ENCODE data around the gene C14orf132.

Gene C14orf132

DNA sequence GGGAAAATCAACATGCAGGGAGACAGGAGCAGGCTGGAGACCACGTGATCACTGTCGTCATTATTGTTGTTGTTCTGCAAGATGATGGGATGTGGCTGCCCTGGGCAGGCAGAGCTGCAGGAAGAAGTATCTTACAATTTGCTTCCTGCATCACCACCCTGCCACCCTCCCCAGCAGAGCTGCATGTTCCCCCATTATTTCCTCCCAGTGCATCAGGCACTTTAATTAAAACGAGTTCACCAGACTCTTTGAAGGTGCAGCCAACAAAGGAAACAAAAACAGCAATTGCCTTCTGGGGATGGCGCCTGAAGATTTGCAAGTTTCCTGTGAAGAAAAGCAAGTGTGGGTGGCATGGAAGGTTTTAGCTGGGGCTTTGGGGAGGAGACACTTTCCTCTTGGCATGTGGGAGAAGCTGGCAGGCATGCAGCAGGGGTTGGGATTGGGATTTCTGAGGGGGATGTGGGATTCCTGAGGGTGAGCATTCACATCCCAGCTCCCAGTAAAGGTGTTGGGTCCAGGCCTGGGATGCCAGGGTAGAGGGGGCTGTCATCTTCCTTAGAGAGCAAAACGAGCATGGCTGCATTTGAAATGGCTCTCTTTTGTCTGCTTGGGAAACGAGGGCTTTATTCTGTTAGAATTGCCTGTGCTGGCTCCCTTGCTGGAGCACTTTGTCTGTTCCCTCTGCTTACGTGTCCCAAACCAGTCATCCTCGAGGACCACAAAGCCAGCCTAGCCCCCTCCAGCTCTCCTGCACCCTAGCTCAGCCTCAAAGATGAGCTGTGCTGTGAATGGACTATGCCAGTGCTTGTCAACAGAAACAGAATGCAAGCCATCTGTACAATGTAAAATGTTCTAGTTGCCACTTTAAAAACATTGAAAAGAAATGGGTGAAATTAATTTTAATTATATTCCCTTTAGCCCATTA, 11.5 kb upstream of the C14orf132 start:
- Mint-ChIP-seq H3K9me3 (no peaks in the 10 kb centered on the region), H3K27ac (no peak overlapping the region), H3K27me3 (peaks cover 46 to 84% of the 10 kb centered on the region in 2 donors), H3K4me3 (no peak overlapping the region), H3K4me1 (ENCODE audit: low read depth in 2 of 2) (peaks cover 0 to 2% of the 10 kb centered on the region in 2 donors), H3K36me3 (ENCODE audit: insufficient read depth) (no peaks in the 10 kb centered on the region)
- DNase-seq (no peak), ATAC-seq (replicated peaks) (no peak)

GRCh38 chr14:96029089-96029645, 10.0 kb upstream of the C14orf132 start:
- no peaks in the 10 kb centered on the region for H3K9me3 Mint-ChIP-seq
- H3K4me1 Mint-ChIP-seq (ENCODE audit: low read depth in 2 of 2), result peaks cover 0 to 2% of the 10 kb centered on the region in 2 donors
- ATAC-seq (replicated peaks), result no peak
- no peak overlapping the region for H3K27ac Mint-ChIP-seq
- peaks cover 50 to 81% of the 10 kb centered on the region in 2 donors for H3K27me3 Mint-ChIP-seq
- DNase-seq, result no peak
- no peaks in the 10 kb centered on the region for H3K36me3 Mint-ChIP-seq (ENCODE audit: insufficient read depth)
- H3K4me3 Mint-ChIP-seq, result no peak overlapping the region

DNA sequence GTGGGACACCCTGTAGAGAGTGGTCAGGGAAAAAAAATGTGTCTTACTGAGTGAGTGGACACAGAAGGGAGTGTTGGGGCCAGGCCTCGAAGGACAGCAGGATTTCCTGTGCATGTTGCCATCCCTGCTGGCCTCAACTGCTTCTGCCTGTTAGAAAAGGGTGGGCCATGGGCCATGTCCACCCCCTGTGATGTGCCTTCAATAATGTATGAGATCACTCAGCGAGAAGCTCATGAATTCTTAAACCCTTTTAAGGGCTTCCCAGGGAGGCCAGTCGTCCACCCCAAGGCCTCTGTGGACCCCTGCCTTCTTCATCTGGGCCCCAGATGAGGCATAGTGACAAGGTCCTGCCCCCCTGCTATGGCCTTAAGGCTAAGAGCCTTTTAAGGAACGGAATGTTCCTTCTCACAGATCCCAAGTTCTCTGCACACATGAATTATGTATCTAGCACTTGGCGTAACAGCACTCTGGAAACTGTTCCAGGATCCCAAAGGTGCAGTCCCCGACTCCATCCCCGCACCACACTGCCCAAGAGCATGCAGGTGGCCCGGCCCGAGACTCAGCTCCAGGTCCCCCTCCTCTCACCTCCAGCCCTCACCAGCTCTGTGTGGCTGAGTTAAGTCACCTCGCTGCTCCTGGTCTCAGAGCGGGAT, 8.9 kb upstream of the C14orf132 start:
- H3K36me3 Mint-ChIP-seq (ENCODE audit: insufficient read depth), result no peaks in the 10 kb centered on the region
- no peaks in the 10 kb centered on the region for H3K9me3 Mint-ChIP-seq
- DNase-seq (no peak), ATAC-seq (replicated peaks) (no peak)
- H3K27ac Mint-ChIP-seq, result no peak overlapping the region
- H3K27me3 Mint-ChIP-seq, result peaks cover 47 to 79% of the 10 kb centered on the region in 2 donors
- H3K4me3 Mint-ChIP-seq, result no peak overlapping the region
- peaks cover 0 to 2% of the 10 kb centered on the region in 2 donors for H3K4me1 Mint-ChIP-seq (ENCODE audit: low read depth in 2 of 2)

DNA sequence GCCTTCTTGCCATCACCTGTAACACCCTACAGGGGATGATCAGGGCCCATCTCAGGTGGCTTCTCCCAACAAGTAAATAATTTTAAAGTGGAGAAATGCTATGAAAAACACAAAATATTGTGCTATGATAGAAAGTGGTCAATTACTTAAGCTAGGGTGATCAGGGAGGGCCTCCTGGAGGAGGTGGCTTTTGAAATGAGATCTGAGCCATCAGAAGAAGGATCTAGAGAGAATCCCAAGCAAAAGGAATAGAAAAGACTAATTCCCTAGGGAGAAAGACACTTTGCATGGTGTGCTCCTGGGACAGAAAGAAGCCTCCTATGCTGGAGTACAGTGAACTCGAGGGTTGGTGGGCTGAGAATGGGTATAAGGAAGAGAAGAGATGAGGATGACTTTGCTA, 7.5 kb upstream of the C14orf132 start:
- no peak overlapping the region for H3K4me3 Mint-ChIP-seq
- H3K27me3 Mint-ChIP-seq, result peaks cover 38 to 81% of the 10 kb centered on the region in 2 donors
- no peaks in the 10 kb centered on the region for H3K36me3 Mint-ChIP-seq (ENCODE audit: insufficient read depth)
- no peak overlapping the region for H3K27ac Mint-ChIP-seq
- DNase-seq (no peak), ATAC-seq (replicated peaks) (no peak)
- peaks cover 0 to 2% of the 10 kb centered on the region in 2 donors for H3K4me1 Mint-ChIP-seq (ENCODE audit: low read depth in 2 of 2)
- no peaks in the 10 kb centered on the region for H3K9me3 Mint-ChIP-seq

DNA sequence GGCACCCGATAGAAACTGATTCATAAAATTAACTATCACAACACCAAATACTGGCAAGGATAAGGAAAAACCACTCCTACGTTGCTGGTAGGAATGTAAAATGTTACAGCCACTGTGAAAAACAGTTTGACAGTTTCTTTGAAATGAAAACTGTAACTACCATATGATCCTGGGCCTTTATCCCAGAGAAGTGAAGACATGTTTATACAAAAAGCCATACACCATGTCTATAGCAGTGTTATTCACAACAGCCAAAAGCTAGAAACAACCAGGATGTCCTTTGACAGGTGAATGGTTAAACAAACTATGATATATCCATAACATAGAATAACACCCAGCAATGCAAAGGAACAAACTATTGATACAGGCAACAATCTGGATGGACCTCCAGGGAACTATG, 3.7 kb upstream of the C14orf132 start:
- Mint-ChIP-seq H3K4me3 (no peak overlapping the region), H3K4me1 (ENCODE audit: low read depth in 2 of 2) (peaks cover 0 to 7% of the 10 kb centered on the region in 2 donors), H3K27ac (no peak overlapping the region), H3K36me3 (ENCODE audit: insufficient read depth) (no peaks in the 10 kb centered on the region), H3K27me3 (peaks cover 38 to 83% of the 10 kb centered on the region in 2 donors), H3K9me3 (no peaks in the 10 kb centered on the region)
- no peak for ATAC-seq (replicated peaks)
- DNase-seq, result no peak

GRCh38 chr14:96037891-96038557, 1.1 kb upstream of the C14orf132 start:
- H3K27me3 Mint-ChIP-seq, result peaks cover 50 to 83% of the 10 kb centered on the region in 2 donors
- DNase-seq (no peak), ATAC-seq (replicated peaks) (no peak)
- no peaks in the 10 kb centered on the region for H3K9me3 Mint-ChIP-seq
- H3K4me1 Mint-ChIP-seq (ENCODE audit: low read depth in 2 of 2), result peaks cover 4 to 7% of the 10 kb centered on the region in 2 donors
- H3K4me3 Mint-ChIP-seq, result peak overlapping the region; percentile 49 to 66
- H3K27ac Mint-ChIP-seq, result no peak overlapping the region
- H3K36me3 Mint-ChIP-seq (ENCODE audit: insufficient read depth), result no peaks in the 10 kb centered on the region

- H3K4me1 Mint-ChIP-seq (ENCODE audit: low read depth in 2 of 2), result peaks cover 4 to 7% of the 10 kb centered on the region in 2 donors
- ATAC-seq (replicated peaks), result no peak
- no peaks in the 10 kb centered on the region for H3K9me3 Mint-ChIP-seq
- DNase-seq, result no peak
- peak overlapping the region; percentile 49 to 66 for H3K4me3 Mint-ChIP-seq
- peaks cover 46 to 87% of the 10 kb centered on the region in 2 donors for H3K27me3 Mint-ChIP-seq
- no peaks in the 10 kb centered on the region for H3K36me3 Mint-ChIP-seq (ENCODE audit: insufficient read depth)
- H3K27ac Mint-ChIP-seq, result no peak overlapping the region
These were observed 623 bp upstream of the C14orf132 start for GRCh38 chr14:96038558-96038919.

DNA sequence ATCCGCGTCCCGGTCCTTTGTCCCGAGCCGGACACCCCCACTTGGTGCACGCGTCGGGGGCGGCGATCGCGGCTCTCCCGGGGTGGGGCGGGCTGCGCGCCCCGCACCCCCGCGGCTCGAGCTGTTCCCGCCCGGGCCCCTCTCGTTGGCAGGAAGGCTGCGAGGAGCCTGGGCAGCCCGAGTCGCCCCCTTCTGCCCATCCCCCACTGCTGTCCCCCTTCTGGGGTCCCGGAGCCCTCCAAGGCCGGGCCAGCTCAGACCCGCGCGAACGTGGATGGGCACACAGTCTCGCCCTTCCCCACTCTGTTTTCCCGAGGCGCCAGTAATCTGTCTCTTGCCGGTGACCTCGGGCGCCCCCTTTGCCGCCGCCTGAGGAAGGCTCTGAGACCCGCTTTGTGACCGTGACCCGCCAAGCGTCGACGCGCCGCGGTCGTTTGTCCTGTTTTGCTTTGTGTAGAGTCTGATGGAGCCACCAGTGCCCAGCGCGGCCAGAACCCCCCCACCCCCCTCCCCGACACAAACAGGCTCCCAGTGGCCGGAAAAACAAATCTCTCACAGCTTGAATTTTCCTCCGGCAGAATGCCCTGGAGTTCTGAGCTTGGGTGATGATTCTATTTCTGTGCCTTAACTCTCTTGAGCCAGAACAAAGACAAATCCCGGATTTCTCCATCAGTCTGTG, 610 bp downstream of the C14orf132 start:
- H3K36me3 Mint-ChIP-seq (ENCODE audit: insufficient read depth), result no peaks in the 10 kb centered on the region
- ATAC-seq (replicated peaks) (no peak), DNase-seq (no peak)
- H3K4me1 Mint-ChIP-seq (ENCODE audit: low read depth in 2 of 2), result peaks cover 4 to 7% of the 10 kb centered on the region in 2 donors
- H3K4me3 Mint-ChIP-seq, result peak overlapping the region; percentile 66 to 68
- H3K27ac Mint-ChIP-seq, result no peak overlapping the region
- no peaks in the 10 kb centered on the region for H3K9me3 Mint-ChIP-seq
- H3K27me3 Mint-ChIP-seq, result peaks cover 46 to 95% of the 10 kb centered on the region in 2 donors

DNA sequence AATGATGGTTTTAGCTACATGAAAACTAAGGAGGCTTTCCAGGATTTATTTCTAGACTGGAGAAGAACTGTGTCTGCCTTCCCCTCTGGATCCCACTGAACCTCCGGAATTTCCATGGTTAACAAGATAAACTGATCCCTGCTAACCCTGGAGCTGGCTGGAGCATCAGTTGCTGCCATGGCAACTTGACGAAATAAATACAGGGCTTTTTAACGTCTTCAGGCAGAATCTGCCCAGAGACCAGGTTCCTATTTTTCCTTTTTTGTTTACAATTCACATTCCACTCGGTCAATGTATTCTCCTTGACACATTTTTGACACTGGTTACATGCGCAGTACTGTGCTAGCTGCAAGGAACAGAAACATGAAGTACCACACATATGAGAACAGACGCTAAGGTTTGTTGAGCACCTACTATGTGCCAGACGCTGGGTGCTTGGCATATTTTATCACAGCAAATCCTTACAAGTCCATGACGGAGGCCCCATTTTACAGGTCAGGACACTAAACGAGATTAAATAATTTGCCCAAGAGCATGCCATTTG, 1.7 kb downstream of the C14orf132 start:
- Mint-ChIP-seq H3K4me1 (ENCODE audit: low read depth in 2 of 2) (peaks cover 4 to 7% of the 10 kb centered on the region in 2 donors), H3K27ac (no peak overlapping the region), H3K36me3 (ENCODE audit: insufficient read depth) (no peaks in the 10 kb centered on the region), H3K27me3 (peaks cover 50 to 95% of the 10 kb centered on the region in 2 donors), H3K4me3 (no peak overlapping the region), H3K9me3 (no peaks in the 10 kb centered on the region)
- no peak for DNase-seq
- no peak for ATAC-seq (replicated peaks)

- H3K36me3 Mint-ChIP-seq (ENCODE audit: insufficient read depth), result no peaks in the 10 kb centered on the region
These were observed 3.2 kb downstream of the C14orf132 start for GRCh38 chr14:96042248-96042930.

GRCh38 chr14:96046630-96047029, 7.5 kb downstream of the C14orf132 start:
- Mint-ChIP-seq H3K4me1 (ENCODE audit: low read depth in 2 of 2) (no peaks in the 10 kb centered on the region), H3K27ac (no peak overlapping the region), H3K9me3 (no peaks in the 10 kb centered on the region), H3K4me3 (no peak overlapping the region), H3K27me3 (peaks cover 26 to 62% of the 10 kb centered on the region in 2 donors), H3K36me3 (ENCODE audit: insufficient read depth) (no peaks in the 10 kb centered on the region)
- ATAC-seq (replicated peaks), result no peak
- DNase-seq, result no peak

More at GRCh38 chr14:96042248-96042930, 3.2 kb downstream of the C14orf132 start:
- DNase-seq (no peak), ATAC-seq (replicated peaks) (no peak)
- H3K4me3 Mint-ChIP-seq, result no peak overlapping the region
- no peak overlapping the region for H3K27ac Mint-ChIP-seq
- peaks cover 4 to 7% of the 10 kb centered on the region in 2 donors for H3K4me1 Mint-ChIP-seq (ENCODE audit: low read depth in 2 of 2)
- peaks cover 45 to 86% of the 10 kb centered on the region in 2 donors for H3K27me3 Mint-ChIP-seq
- H3K9me3 Mint-ChIP-seq, result no peaks in the 10 kb centered on the region

DNA sequence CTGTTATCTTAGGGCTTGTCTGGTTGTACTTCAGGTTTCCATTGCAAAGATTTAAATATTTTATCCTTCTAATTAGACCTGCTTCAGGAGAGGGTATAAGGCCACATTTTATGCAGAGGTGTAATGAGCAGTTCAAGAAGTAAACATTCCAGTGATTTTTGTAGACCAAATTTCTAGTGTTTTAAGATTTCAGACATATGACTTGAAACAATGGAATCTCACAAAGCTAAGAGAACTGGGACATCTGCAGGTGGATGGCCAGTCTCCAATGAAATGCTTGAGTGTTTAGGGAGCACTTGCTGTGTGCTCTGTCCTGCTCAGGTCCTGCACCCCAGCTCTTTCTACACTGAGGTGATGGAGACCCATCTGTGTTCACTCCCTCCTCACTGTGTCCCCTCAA, 7.9 kb downstream of the C14orf132 start:
- peaks cover 26 to 62% of the 10 kb centered on the region in 2 donors for H3K27me3 Mint-ChIP-seq
- no peak overlapping the region for H3K4me3 Mint-ChIP-seq
- DNase-seq (no peak), ATAC-seq (replicated peaks) (no peak)
- no peaks in the 10 kb centered on the region for H3K36me3 Mint-ChIP-seq (ENCODE audit: insufficient read depth)
- H3K9me3 Mint-ChIP-seq, result no peaks in the 10 kb centered on the region
- no peak overlapping the region for H3K27ac Mint-ChIP-seq
- no peaks in the 10 kb centered on the region for H3K4me1 Mint-ChIP-seq (ENCODE audit: low read depth in 2 of 2)
